ENCODE data around the gene GRIK3. TPM values are rescaled to one million over a fixed set of nuclear protein-coding genes. Genes with fewer than 3 reads are reported as not detected.

The GRIK3 gene
- total RNA-seq, 2 experiments from 2014 or later = 16.3 to 55.0 TPM

DNA sequence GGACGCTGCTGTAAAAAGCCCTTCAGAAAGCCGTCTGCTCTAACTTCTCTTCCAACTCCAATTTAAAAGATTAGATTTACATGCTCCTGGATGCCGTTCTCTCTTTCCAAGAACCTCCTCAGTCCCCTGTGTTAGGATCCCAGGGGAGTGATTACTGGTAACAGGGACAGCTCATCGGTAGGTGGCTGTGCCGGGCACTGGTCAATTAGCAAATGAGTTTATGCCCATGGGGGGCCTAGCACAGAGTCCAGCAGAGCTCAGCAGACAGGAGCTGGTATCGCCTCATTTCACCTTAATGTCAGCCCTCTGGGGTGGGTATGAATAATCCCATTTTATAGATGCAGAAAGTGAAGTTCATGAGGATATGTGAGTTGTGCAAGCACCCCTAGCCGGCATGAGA lies 191.9 kb downstream of the GRIK3 start:
- DNase-seq (ENCODE audit: low spot score) = no peak
- H3K4me2 ChIP-seq (ENCODE audit: low read length) = no peak overlapping the region
- H3K36me3 ChIP-seq (ENCODE audit: insufficient read depth, low read length) = no peaks in the 10 kb centered on the region
- no peaks in the 10 kb centered on the region for H4K20me1 ChIP-seq (ENCODE audit: insufficient read depth, low read length)
- intact Hi-C loops (cut with micrococcal nuclease; ENCODE audit: unreplicated experiment) = no loop called here
- no peaks in the 10 kb centered on the region for H3K4me1 ChIP-seq (ENCODE audit: insufficient read depth, low read length, poor library complexity, severe bottlenecking)
- ChIA-PET CTCF (ENCODE audit: unreplicated experiment) (no interaction called here), POLR2A (no interaction called here)
- no peak overlapping the region for H3K27ac ChIP-seq (ENCODE audit: low read depth, low read length, poor library complexity, severe bottlenecking)
- no peaks in the 10 kb centered on the region for H3K79me2 ChIP-seq (ENCODE audit: insufficient read depth, low read depth, low read length)
- BruUV-seq (replicated peaks) = no TSS peak
- TF ChIP-seq, protein P1, sequence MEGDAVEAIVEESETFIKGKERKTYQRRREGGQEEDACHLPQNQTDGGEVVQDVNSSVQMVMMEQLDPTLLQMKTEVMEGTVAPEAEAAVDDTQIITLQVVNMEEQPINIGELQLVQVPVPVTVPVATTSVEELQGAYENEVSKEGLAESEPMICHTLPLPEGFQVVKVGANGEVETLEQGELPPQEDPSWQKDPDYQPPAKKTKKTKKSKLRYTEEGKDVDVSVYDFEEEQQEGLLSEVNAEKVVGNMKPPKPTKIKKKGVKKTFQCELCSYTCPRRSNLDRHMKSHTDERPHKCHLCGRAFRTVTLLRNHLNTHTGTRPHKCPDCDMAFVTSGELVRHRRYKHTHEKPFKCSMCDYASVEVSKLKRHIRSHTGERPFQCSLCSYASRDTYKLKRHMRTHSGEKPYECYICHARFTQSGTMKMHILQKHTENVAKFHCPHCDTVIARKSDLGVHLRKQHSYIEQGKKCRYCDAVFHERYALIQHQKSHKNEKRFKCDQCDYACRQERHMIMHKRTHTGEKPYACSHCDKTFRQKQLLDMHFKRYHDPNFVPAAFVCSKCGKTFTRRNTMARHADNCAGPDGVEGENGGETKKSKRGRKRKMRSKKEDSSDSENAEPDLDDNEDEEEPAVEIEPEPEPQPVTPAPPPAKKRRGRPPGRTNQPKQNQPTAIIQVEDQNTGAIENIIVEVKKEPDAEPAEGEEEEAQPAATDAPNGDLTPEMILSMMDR (conservative IDR thresholded peaks at IDR 0.05; ENCODE audit: low read length) = no peak
- no peak for TF ChIP-seq EZH2phosphoT487 (IDR thresholded peaks at IDR 0.05; ENCODE audit: borderline replicate concordance, low read depth, low read length)
- H3K4me3 ChIP-seq (ENCODE audit: low read depth, low read length, poor library complexity, severe bottlenecking) = no peak overlapping the region
- H3K9me2 ChIP-seq (ENCODE audit: insufficient read depth, low read length) = no peaks in the 10 kb centered on the region
- H3K9me3 ChIP-seq (ENCODE audit: low read length) = no peaks in the 10 kb centered on the region
- no peak overlapping the region for H2AFZ ChIP-seq (ENCODE audit: low read length)

DNA sequence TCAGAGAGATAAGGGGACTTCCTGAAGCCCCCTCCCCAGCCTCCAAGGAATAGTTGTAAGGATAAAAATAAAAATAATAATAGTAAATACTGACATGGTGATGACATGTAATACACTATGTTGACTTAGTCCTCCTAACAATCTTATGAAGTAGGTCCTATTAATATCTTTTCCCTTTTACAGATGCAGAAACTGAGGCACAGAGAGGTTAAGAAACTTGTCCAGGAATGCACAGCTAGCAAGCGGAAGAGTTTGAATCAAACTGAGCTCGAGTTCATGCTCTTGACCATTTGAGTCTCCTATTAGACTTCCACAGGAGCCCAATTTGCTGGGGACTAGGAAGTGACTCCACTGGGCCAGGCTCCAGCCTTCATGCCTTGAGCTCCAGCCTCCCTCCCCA lies 194.8 kb downstream of the GRIK3 start:
- Histone ChIP-seq H3K4me2 (ENCODE audit: low read length) (no peak overlapping the region), H3K4me3 (ENCODE audit: low read depth, low read length, poor library complexity, severe bottlenecking) (no peak overlapping the region), H3K79me2 (ENCODE audit: insufficient read depth, low read depth, low read length) (no peaks in the 10 kb centered on the region), H3K4me1 (ENCODE audit: insufficient read depth, low read length, poor library complexity, severe bottlenecking) (no peaks in the 10 kb centered on the region), H3K9me2 (ENCODE audit: insufficient read depth, low read length) (no peaks in the 10 kb centered on the region), H2AFZ (ENCODE audit: low read length) (no peak overlapping the region), H3K36me3 (ENCODE audit: insufficient read depth, low read length) (no peaks in the 10 kb centered on the region), H3K27ac (ENCODE audit: low read depth, low read length, poor library complexity, severe bottlenecking) (no peak overlapping the region), H4K20me1 (ENCODE audit: insufficient read depth, low read length) (no peaks in the 10 kb centered on the region), H3K9me3 (ENCODE audit: low read length) (no peaks in the 10 kb centered on the region)
- no TSS peak for BruUV-seq (replicated peaks)
- POLR2A ChIA-PET = no interaction called here
- no peak for TF ChIP-seq EZH2phosphoT487 (IDR thresholded peaks at IDR 0.05; ENCODE audit: borderline replicate concordance, low read depth, low read length)
- TF ChIP-seq, protein P1 (conservative IDR thresholded peaks at IDR 0.05; ENCODE audit: low read length) = no peak
- intact Hi-C loops (cut with micrococcal nuclease; ENCODE audit: unreplicated experiment) = no loop called here
- CTCF ChIA-PET (ENCODE audit: unreplicated experiment) = no interaction called here
- no peak for DNase-seq (ENCODE audit: low spot score)

DNA sequence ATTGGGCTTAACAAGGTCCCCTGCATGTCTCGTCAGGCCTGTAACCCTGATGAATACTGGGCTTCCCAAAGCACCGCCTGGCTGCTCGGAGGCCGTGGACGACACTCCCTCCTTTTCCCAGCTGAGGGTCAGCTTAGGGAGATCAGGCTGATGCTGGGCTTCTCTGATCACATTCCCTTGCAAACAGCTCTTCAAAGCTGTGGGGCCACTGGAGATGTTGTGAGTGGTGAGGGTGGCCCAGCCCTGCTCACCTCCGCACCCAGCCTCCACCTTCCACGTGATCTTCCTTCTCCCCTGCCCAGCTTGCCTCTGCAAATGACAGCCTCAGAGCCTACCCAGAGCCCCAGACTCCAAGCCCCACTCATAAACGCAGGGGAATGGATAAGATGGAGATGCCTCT lies 195.4 kb downstream of the GRIK3 start:
- Histone ChIP-seq H3K9me3 (ENCODE audit: low read length) (no peaks in the 10 kb centered on the region), H2AFZ (ENCODE audit: low read length) (no peak overlapping the region), H4K20me1 (ENCODE audit: insufficient read depth, low read length) (no peaks in the 10 kb centered on the region), H3K4me3 (ENCODE audit: low read depth, low read length, poor library complexity, severe bottlenecking) (no peak overlapping the region), H3K79me2 (ENCODE audit: insufficient read depth, low read depth, low read length) (no peaks in the 10 kb centered on the region), H3K4me1 (ENCODE audit: insufficient read depth, low read length, poor library complexity, severe bottlenecking) (no peaks in the 10 kb centered on the region), H3K4me2 (ENCODE audit: low read length) (no peak overlapping the region), H3K9me2 (ENCODE audit: insufficient read depth, low read length) (no peaks in the 10 kb centered on the region), H3K36me3 (ENCODE audit: insufficient read depth, low read length) (no peaks in the 10 kb centered on the region), H3K27ac (ENCODE audit: low read depth, low read length, poor library complexity, severe bottlenecking) (no peak overlapping the region)
- CTCF ChIA-PET (ENCODE audit: unreplicated experiment) = no interaction called here
- TF ChIP-seq EZH2phosphoT487 (IDR thresholded peaks at IDR 0.05; ENCODE audit: borderline replicate concordance, low read depth, low read length) = no peak
- TF ChIP-seq, protein P1 (conservative IDR thresholded peaks at IDR 0.05; ENCODE audit: low read length) = no peak
- intact Hi-C loops (cut with micrococcal nuclease; ENCODE audit: unreplicated experiment) = no loop called here
- POLR2A ChIA-PET = no interaction called here
- DNase-seq (ENCODE audit: low spot score) = no peak
- BruUV-seq (replicated peaks) = no TSS peak

Measured in OCI-LY7 (cell line).